ENCODE data around the gene DCX.

DNA sequence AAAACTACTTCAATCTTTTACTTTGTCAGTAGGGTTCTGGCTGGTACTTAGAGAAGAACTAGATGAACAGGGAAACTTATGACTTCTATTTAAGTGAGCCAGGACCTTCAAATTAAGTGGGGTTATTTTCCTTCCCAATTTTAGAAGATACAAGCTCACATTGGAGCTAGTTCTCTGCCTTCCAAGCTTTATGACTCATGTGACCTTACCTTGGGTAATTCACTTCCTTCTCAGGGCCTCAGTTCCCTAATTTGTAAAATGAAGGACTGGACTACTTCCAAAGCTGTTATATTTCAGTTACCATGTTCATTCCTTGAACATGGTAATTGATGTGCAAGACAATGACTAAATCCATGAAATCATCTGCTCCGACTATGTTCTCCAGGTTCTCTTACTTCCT is 32.0 kb upstream of the DCX start:
- TF ChIP-seq POLR2A (IDR thresholded peaks at IDR 0.05; ENCODE audit: low read length): no peak
- no peak for TF ChIP-seq GATA1 (IDR thresholded peaks at IDR 0.05; ENCODE audit: low read depth, low read length)
